HG03439 (cell line): ENCODE results near the gene EMILIN3.

ENCODE experiments used
- ATAC-seq: cut with Tn5 transposase; IDR thresholded peaks from one replicate; pipeline ENCODE4 v1.9.1; 2021; ENCODE audit warnings: mild to moderate bottlenecking, moderate library complexity; ENCODE audit not compliant: unreplicated experiment

The EMILIN3 gene

DNA sequence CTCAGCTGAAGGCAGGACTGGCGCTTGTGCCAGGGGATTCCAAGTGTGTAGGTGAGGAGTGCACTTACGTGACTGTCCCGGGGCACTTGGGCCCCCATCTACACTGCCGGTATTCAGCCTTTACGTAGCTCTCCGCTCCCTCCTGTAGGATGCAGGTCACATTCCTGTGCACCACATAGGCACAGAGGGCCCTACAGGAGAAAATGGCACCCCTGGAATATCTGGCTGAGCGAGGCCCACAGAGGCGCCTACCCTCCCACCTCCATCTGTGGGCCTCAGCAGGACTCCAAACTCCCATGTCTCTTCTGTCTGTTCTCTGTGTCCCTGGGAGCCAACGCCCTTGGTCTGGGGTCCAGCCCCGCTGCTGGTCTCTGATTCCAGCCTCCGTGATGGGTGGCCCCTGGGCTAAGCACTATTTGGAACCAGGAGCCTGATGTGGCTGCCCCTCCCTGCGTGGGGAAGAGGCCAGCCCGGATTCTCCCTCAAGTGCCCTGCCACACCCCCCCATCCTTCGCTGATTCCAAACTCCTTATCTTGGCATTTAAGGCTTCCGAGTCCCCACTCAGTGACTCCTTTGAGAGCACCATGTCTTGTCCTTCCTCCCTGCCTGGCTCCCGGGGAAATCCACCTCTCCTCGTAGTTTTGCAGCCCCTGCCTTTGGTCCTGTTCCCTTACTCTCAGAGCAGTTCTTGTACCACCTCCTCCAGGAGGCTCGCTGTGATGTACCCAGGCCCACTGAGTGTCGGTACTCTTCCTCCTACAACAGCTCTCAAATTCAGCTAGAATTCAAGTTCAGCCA, 1.5 kb downstream of the EMILIN3 start:
- no peak for ATAC-seq

DNA sequence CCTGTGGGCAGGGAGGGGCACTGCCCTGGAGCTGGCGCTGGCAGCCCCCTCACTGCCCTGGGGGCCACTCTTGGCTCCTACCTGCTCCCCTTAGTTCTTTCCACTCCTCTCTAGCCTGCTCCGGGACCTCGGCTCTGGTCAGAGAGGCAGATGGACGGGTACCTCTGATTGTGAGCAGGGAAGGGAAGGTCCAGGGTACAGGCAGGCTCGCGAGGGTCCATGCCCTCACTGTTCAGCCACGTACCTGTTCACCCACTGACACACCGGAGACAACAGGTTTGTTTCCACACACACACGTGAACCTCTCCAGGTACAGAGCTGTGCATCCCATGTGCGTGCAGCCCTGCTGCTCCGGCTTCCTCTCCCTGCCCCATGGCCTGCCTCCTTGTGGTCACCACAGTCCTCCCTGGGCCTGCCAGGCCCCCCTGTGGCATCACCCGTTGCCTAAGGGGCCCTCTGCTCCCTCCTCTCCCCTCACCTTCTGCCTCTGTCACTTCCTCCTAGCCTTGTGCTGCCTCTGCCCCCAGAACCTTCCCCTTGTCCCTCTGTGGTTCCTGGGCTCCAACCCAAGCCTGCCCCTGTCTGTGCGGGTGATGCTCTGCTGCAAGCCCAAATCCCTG, 2.3 kb downstream of the EMILIN3 start:
- no peak for ATAC-seq

DNA sequence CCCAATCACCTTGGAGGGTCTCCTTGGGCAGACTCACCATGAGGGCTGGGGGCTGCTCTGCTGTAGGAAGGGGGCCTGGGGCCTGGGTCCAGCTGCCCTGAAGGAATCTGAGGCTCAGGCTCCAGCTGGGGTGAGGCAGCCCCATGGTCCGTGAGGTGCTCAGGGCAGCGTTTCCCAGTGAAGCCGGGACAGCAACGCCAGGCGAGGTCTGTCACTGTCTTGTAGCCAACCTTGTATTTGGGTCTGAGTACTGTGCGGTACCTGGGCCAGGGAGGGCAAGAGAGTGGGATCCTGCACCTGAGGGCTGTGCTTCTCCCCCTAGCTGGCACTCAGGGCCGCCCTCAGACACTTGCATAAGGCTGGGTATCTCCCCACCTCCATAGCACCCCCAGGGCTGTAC, 3.0 kb downstream of the EMILIN3 start:
- ATAC-seq: no peak

- no peak for ATAC-seq
These were observed 3.9 kb downstream of the EMILIN3 start for GRCh38 chr20:41362748-41363140.

- no peak for ATAC-seq
These were observed 4.6 kb downstream of the EMILIN3 start for GRCh38 chr20:41361757-41362747.

DNA sequence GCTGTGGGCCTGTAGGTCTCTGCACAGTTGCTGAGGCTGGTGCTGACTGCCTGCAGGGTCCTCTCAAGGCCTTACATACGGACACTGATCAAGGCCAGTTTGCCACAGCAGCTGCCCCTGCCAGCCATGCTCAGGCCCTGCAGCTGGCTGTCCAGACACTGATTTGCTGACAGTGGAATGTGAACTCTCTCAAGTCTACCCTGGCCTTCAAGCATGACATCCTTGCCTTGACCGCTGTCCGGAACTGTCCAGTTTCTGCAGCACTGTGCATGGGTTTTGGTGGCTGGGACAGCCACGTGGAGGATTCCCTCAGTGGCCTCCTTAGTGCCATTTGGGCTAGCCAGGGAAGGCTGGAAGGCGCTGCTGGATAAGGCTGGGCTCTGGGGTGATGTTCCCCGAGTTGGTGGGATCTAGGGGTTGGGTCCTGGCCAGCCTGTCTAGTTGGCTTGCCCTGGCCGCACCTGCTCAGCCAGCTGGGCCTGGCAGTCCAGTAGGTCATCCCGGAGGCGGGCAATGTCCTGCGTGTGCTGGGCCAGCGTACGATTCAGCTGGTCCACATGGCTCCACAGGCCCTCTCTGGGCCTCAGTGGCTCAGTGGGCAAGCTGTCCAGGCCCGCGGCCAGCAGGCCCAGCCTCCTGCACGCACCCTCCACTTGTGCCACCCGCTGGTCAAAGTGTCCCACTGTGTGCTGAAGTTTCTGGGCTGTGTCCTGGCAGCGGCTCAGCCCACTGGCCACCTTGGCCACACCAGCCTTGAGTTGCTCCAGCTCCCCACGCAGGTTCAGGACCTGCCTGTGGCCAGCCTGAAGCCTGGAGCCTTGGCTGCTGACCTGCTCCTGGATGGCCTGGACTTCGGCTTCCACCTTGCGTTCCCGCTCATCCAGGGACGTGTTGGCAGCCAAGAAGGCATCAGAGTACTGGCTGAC, 5.5 kb downstream of the EMILIN3 start:
- ATAC-seq: no peak

GRCh38 chr20:41359541-41360011, 7.0 kb downstream of the EMILIN3 start:
- no peak for ATAC-seq

DNA sequence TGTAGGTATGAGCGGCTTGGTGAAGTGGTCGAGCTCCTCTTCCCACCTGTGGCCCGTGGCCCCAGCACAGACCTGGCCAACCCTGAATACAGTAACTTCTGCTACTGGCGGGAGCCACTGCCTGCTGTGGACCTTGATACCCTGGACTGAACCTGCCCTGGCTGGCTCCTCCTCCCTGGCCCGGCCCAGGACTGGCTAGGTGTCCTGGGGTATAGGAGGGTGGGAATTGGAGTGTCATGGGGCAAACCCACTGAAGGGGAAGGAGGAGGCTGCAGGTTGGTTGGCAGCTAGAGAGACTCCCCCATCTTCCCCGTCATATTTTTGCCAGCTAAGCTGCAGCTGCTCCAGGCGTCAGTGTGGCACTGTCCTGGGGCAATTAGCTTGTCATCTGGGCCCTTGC, 7.9 kb downstream of the EMILIN3 start:
- no peak for ATAC-seq

DNA sequence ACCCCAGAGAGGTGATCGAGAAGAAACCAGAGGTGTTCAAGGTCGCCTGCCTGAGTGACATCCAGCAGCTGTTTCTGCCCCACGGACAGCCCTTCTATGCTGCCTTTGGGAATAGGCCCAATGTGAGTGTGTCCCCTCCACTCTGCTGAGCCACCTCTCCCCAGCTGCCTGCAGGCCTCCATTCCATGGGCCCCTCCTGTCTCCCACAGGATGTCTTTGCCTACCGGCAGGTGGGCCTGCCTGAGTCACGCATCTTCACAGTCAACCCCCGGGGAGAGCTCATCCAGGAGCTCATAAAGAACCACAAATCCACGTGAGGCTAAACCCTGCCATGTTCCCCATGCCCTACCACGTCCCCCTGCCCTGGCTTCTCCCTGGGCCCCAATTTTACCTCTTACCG, 8.4 kb downstream of the EMILIN3 start:
- no peak for ATAC-seq

DNA sequence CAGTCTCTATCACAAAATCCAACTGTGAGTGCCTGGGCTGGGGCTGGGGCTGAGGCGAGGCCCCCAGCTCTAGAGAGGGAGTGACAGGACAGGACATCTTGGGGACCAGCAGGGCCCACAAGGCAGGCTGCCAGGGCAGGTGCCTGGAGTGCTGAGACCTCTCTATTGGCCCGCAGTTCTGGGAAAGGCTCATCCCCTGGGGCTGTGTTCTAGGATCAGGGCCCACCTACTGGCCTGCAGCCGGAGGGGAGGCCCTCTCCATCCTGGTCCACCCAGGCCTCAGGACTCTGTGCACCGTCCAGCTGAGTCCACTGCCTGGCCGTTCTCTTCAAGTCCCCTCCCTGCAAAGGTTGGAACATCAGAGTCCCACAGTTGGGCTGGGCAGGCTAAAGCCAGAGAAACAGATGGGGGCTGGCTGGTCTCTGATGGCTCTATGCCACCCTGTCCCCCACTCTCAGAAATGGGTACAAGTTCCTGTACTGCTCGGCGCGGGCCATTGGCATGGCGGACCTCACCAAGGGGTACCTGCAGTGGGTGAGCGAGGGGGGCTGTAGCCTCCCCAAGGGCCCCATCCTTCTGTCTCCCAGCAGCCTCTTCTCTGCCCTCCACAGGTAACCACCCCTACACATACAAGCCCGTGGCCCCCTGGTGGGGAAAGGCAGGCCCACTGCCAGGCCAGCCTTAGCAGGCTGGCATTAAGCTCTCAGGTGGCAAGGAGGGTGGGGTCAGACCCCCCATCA, 9.0 kb downstream of the EMILIN3 start:
- ATAC-seq: no peak

GRCh38 chr20:41356951-41357350, 9.7 kb downstream of the EMILIN3 start:
- ATAC-seq: no peak

GRCh38 chr20:41355598-41356203, 10.9 kb downstream of the EMILIN3 start:
- ATAC-seq: no peak

GRCh38 chr20:41355192-41355591, 11.4 kb downstream of the EMILIN3 start:
- no peak for ATAC-seq

GRCh38 chr20:41353530-41353929, 13.1 kb downstream of the EMILIN3 start:
- ATAC-seq: no peak

- ATAC-seq: no peak
These were observed 14.0 kb downstream of the EMILIN3 start for GRCh38 chr20:41352666-41353065.

DNA sequence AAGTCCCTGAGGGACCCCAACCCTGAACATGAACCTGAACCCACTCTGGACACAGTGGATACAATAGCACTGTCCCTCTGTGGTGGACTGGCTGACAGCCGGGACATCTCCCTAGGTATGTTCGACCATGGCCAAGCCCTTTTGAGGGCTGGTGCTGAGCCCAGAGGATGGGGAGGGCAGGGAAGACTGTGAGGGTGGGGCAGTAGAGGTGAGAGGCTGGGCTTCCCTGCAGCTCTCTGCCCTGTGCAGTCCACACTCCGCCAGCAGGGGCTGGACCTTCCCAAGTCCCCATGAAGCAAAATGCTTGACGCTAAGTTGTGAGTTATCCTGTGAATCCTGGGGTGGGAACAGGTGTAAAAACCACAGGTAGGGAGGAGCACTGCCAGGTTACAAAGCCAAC, 14.5 kb downstream of the EMILIN3 start:
- no peak for ATAC-seq

DNA sequence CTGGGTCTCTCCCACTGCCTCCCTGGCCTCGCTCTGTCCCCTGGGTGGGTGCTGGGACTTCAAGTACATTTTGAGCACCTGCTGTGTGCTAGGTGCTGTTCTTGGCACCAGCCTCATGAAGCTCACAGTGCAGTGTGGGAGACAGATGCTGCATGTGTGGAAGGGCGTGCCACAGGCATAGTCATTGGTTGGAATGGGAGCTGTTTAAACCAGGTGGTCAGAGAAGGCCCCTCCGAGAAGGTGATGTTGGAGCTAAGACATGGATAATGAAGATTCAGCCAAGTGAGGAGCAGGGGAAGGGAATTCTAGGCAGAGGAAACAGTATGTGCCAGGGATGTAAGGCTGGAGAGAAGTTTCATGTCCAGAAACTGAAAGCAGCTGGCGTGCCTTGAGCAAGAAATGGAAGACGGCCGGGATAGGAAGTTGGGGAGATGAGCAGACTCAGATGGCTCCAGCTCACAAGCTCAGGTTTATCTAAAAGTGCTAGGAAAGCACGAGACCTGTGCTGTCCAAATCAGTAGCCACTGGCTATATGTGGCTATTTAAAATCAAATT, 16.1 kb downstream of the EMILIN3 start:
- ATAC-seq: no peak

DNA sequence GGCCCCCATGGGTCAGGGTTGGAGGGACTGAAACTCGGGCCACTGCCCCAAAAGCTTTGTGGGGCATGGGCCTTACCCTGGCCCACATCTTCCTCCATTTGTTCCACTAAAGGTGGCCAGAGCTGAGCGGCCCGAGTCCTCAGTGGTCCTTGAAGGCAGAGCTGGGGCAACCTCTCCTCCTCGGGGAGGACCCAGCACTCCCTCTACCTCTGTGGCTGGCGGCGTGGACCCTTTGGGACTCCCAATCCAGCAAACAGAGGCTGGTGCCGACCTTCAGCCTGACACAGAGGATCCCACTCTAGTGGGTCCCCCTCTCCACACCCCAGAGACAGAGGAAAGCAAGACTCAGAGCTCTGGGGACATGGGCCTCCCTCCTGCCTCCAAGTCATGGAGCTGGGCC, 16.7 kb downstream of the EMILIN3 start:
- ATAC-seq: no peak

GRCh38 chr20:41349266-41349665, 17.4 kb downstream of the EMILIN3 start:
- ATAC-seq: no peak
